ENCODE measurements around the gene UPF1. TPM values are rescaled to one million over a fixed set of nuclear protein-coding genes. Genes with fewer than 3 reads are reported as not detected.

The UPF1 gene
- total and polyA plus RNA-seq, 2 of the 13 experiments (the other 11 are each of a cell fraction or from before 2014, with no cell fraction given): 16.9 to 41.8 TPM

GRCh38 chr19:18798384-18799352 is 33.1 kb upstream of the UPF1 start (continued):
- TF ChIP-seq, protein P1, sequence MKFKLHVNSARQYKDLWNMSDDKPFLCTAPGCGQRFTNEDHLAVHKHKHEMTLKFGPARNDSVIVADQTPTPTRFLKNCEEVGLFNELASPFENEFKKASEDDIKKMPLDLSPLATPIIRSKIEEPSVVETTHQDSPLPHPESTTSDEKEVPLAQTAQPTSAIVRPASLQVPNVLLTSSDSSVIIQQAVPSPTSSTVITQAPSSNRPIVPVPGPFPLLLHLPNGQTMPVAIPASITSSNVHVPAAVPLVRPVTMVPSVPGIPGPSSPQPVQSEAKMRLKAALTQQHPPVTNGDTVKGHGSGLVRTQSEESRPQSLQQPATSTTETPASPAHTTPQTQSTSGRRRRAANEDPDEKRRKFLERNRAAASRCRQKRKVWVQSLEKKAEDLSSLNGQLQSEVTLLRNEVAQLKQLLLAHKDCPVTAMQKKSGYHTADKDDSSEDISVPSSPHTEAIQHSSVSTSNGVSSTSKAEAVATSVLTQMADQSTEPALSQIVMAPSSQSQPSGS (CRISPR knock-in tag; IDR thresholded peaks at IDR 0.05): no peak
- TF ChIP-seq YEATS2 (CRISPR knock-in tag; IDR thresholded peaks at IDR 0.05; ENCODE audit: borderline replicate concordance): no peak
- no peak for TF ChIP-seq ZNF780A (CRISPR knock-in tag; IDR thresholded peaks at IDR 0.05)
- TF ChIP-seq ZC3H4 (CRISPR knock-in tag; IDR thresholded peaks at IDR 0.05; ENCODE audit: borderline replicate concordance): no peak
- peak; percentile 38; the same call in 1 of the 2 replicates for TF ChIP-seq HDAC1 (CRISPR knock-in tag; IDR thresholded peaks at IDR 0.05)
- no peak for TF ChIP-seq ZNF878 (CRISPR knock-in tag; IDR thresholded peaks at IDR 0.05)
- no peak for TF ChIP-seq ZNF572 (CRISPR knock-in tag; IDR thresholded peaks at IDR 0.05)
- peak; percentile 40; the same call in 1 of the 2 replicates for TF ChIP-seq ZMYM4 (CRISPR knock-in tag; IDR thresholded peaks at IDR 0.05)
- TF ChIP-seq ETV5 (CRISPR knock-in tag; IDR thresholded peaks at IDR 0.05; ENCODE audit: borderline replicate concordance): peak; percentile 21; the same call in 1 of the 2 replicates
- no peak for TF ChIP-seq U2AF1 (optimal IDR thresholded peaks at IDR 0.05; ENCODE audit: low read depth, low read length)
- TF ChIP-seq STAG1 (CRISPR knock-in tag; IDR thresholded peaks at IDR 0.05): peak; percentile 48; the same call in 1 of the 2 replicates
- TF ChIP-seq MTA1 (CRISPR knock-in tag; IDR thresholded peaks at IDR 0.05; ENCODE audit: borderline replicate concordance): peak; percentile 42; the same call in 1 of the 2 replicates
- TF ChIP-seq ZNF383 (CRISPR knock-in tag; IDR thresholded peaks at IDR 0.05; ENCODE audit: borderline replicate concordance): no peak
- TF ChIP-seq, protein P2, sequence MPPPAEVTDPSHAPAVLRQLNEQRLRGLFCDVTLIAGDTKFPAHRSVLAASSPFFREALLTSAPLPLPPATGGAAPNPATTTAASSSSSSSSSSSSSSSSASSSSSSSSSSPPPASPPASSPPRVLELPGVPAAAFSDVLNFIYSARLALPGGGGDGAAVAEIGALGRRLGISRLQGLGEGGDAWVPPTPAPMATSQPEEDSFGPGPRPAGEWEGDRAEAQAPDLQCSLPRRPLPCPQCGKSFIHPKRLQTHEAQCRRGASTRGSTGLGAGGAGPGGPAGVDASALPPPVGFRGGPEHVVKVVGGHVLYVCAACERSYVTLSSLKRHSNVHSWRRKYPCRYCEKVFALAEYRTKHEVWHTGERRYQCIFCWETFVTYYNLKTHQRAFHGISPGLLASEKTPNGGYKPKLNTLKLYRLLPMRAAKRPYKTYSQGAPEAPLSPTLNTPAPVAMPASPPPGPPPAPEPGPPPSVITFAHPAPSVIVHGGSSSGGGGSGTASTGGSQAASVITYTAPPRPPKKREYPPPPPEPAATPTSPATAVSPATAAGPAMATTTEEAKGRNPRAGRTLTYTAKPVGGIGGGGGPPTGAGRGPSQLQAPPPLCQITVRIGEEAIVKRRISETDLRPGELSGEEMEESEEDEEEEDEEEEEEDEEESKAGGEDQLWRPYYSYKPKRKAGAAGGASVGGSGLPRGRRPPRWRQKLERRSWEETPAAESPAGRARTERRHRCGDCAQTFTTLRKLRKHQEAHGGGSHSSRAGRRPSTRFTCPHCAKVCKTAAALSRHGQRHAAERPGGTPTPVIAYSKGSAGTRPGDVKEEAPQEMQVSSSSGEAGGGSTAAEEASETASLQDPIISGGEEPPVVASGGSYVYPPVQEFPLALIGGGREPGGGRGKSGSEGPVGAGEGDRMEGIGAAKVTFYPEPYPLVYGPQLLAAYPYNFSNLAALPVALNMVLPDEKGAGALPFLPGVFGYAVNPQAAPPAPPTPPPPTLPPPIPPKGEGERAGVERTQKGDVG (CRISPR knock-in tag; IDR thresholded peaks at IDR 0.05; ENCODE audit: borderline replicate concordance): no peak
- TF ChIP-seq, protein P3, sequence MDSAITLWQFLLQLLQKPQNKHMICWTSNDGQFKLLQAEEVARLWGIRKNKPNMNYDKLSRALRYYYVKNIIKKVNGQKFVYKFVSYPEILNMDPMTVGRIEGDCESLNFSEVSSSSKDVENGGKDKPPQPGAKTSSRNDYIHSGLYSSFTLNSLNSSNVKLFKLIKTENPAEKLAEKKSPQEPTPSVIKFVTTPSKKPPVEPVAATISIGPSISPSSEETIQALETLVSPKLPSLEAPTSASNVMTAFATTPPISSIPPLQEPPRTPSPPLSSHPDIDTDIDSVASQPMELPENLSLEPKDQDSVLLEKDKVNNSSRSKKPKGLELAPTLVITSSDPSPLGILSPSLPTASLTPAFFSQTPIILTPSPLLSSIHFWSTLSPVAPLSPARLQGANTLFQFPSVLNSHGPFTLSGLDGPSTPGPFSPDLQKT (CRISPR knock-in tag; IDR thresholded peaks at IDR 0.05; ENCODE audit: borderline replicate concordance): no peak
- no peak for TF ChIP-seq CREB1 (IDR thresholded peaks at IDR 0.05)
- TF ChIP-seq CREB1 (CRISPR knock-in tag; IDR thresholded peaks at IDR 0.05): peak; percentile 42; the same call in 1 of the 2 replicates
- no peak for TF ChIP-seq ZNF543 (CRISPR knock-in tag; IDR thresholded peaks at IDR 0.05)
- 0 out of 2 replicates have a peak, but pooled peaks have one; percentile 9 for TF ChIP-seq ZNF121 (CRISPR knock-in tag; IDR thresholded peaks at IDR 0.05)
- peak; percentile 56; the same call in 1 of the 2 replicates for TF ChIP-seq PITX1 (CRISPR knock-in tag; IDR thresholded peaks at IDR 0.05)
- TF ChIP-seq, protein P4, sequence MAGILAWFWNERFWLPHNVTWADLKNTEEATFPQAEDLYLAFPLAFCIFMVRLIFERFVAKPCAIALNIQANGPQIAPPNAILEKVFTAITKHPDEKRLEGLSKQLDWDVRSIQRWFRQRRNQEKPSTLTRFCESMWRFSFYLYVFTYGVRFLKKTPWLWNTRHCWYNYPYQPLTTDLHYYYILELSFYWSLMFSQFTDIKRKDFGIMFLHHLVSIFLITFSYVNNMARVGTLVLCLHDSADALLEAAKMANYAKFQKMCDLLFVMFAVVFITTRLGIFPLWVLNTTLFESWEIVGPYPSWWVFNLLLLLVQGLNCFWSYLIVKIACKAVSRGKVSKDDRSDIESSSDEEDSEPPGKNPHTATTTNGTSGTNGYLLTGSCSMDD (CRISPR knock-in tag; IDR thresholded peaks at IDR 0.05): no peak

All from HepG2 (cell line).